Tibial nerve (tissue), 4 donors: ENCODE data around the gene RFNG. TPM values are rescaled to one million over a fixed set of nuclear protein-coding genes. Genes with fewer than 3 reads are reported as not detected.

Experiments
- DNase-seq, 2 donors: peaks; one replicate each; pipeline ENCODE4 v3.0.0-alpha.2; 2019; ENCODE audit warnings: low spot score in 2 of 2
- H3K27ac ChIP-seq, 4 donors: fragments of 200-600 bp; sonication (generic) in 3 of 4; one replicate each; pipeline ENCODE4 v1.5.1; 2017 to 2019; ENCODE audit warnings: mild to moderate bottlenecking in 1 of 4
- H3K27me3 ChIP-seq, 2 donors: fragments of 200-600 bp; sonication (generic) in 1 of 2; one replicate each; pipeline versions ENCODE4 v1.5.1 to v1.6.0; 2017 to 2019
- H3K36me3 ChIP-seq, 3 donors: fragments of 200-600 bp; sonication (generic); one replicate each; pipeline ENCODE4 v1.5.1; 2018 to 2019
- H3K4me1 ChIP-seq, 4 donors: fragments of 200-600 bp; sonication (generic) in 3 of 4; one replicate each; pipeline ENCODE4 v1.5.1; 2017 to 2019
- H3K4me3 ChIP-seq, 4 donors: fragments of 200-600 bp; sonication (generic) in 3 of 4; one replicate each; pipeline ENCODE4 v1.5.1; 2017 to 2019; ENCODE audit warnings: mild to moderate bottlenecking in 1 of 4, moderate library complexity in 1 of 4
- H3K9me3 ChIP-seq, 4 donors: fragments of 200-600 bp; sonication (generic) in 3 of 4; one replicate each; pipeline ENCODE4 v1.5.1; 2017 to 2019
- EP300 ChIP-seq, 2 donors: sonication (generic); formaldehyde crosslinking; IDR thresholded peaks; one replicate each; pipeline ENCODE4 v1.6.1; 2017; ENCODE audit warnings: antibody characterized with exemption in 2 of 2, mild to moderate bottlenecking in 1 of 2
- POLR2A ChIP-seq, 2 donors: fragments of 450-650 bp; IDR thresholded peaks; one replicate each; pipeline ENCODE4 v1.6.1; 2017; ENCODE audit warnings: antibody characterized with exemption in 2 of 2, mild to moderate bottlenecking in 2 of 2, moderate library complexity in 2 of 2
- WGBS, 2 donors: methylation state at CpG; one replicate each; pipeline ENCODE4 v1.1.5; 2018; 5-methylcytosine and 5-hydroxymethylcytosine counted together
- total RNA-seq, 4 donors: library from RNA; depleted of rRNA; stranded (reverse); fragments of >200 nt; gene quantifications; one replicate each; pipeline ENCODE4 v1.1.0, GENCODE V29; 2016
- TF ChIP-seq, protein P1 (sequence below), 5 experiments: fragments of 200-600 bp in 3 of 5; fragments of 450-650 bp in 2 of 5; sonication (generic) in 3 of 5; IDR thresholded peaks; one replicate each; pipeline ENCODE4 v1.5.1; 2016 to 2019; ENCODE audit warnings: antibody characterized with exemption in 5 of 5, mild to moderate bottlenecking in 3 of 5, moderate library complexity in 2 of 5

Gene RFNG
- total RNA-seq, 4 donors from 2014 or later = 43.5 to 70.2 (median 64.4) TPM

- Histone ChIP-seq H3K4me3 (no peak overlapping the region), H3K27me3 (no peaks in the 10 kb centered on the region), H3K9me3 (no peaks in the 10 kb centered on the region), H3K36me3 (peaks cover 0 to 100% (median 42%) of the 10 kb centered on the region in 3 donors), H3K4me1 (peaks cover 0 to 18% (median 3%) of the 10 kb centered on the region in 4 donors), H3K27ac (no peak overlapping the region)
- DNase-seq = no peak
- TF ChIP-seq, protein P1, sequence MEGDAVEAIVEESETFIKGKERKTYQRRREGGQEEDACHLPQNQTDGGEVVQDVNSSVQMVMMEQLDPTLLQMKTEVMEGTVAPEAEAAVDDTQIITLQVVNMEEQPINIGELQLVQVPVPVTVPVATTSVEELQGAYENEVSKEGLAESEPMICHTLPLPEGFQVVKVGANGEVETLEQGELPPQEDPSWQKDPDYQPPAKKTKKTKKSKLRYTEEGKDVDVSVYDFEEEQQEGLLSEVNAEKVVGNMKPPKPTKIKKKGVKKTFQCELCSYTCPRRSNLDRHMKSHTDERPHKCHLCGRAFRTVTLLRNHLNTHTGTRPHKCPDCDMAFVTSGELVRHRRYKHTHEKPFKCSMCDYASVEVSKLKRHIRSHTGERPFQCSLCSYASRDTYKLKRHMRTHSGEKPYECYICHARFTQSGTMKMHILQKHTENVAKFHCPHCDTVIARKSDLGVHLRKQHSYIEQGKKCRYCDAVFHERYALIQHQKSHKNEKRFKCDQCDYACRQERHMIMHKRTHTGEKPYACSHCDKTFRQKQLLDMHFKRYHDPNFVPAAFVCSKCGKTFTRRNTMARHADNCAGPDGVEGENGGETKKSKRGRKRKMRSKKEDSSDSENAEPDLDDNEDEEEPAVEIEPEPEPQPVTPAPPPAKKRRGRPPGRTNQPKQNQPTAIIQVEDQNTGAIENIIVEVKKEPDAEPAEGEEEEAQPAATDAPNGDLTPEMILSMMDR (IDR thresholded peaks at IDR 0.05) = no peak
- TF ChIP-seq EP300 (IDR thresholded peaks at IDR 0.05) (no peak), POLR2A (IDR thresholded peaks at IDR 0.05) (no peak)
- 79 to 88% methylated on average over 14 to 16 of the region's 17 CpGs for WGBS, 2 donors
Observed at GRCh38 chr17:82058230-82058854, 6.7 kb upstream of the RFNG start.

GRCh38 chr17:82056729-82057621 lies 5.4 kb upstream of the RFNG start:
- no peak overlapping the region for H3K4me3 ChIP-seq
- H3K9me3 ChIP-seq = no peaks in the 10 kb centered on the region
- H3K4me1 ChIP-seq = peaks cover 3 to 29% (median 14%) of the 10 kb centered on the region in 4 donors
- WGBS, 2 donors = 64 to 83% methylated on average over 10 to 21 of the region's 29 CpGs
- TF ChIP-seq, protein P1 (IDR thresholded peaks at IDR 0.05) = no peak
- no peak for TF ChIP-seq POLR2A (IDR thresholded peaks at IDR 0.05)
- no peak for TF ChIP-seq EP300 (IDR thresholded peaks at IDR 0.05)
- H3K36me3 ChIP-seq = peaks cover 0 to 90% (median 42%) of the 10 kb centered on the region in 3 donors
- H3K27ac ChIP-seq = no peak overlapping the region
- H3K27me3 ChIP-seq = no peaks in the 10 kb centered on the region
- no peak for DNase-seq

GRCh38 chr17:82055965-82056728 lies 4.5 kb upstream of the RFNG start:
- no peak for DNase-seq
- Histone ChIP-seq H3K4me1 (peaks cover 3 to 31% (median 14%) of the 10 kb centered on the region in 4 donors), H3K4me3 (no peak overlapping the region), H3K36me3 (peaks cover 0 to 82% (median 39%) of the 10 kb centered on the region in 3 donors), H3K9me3 (no peaks in the 10 kb centered on the region), H3K27ac (no peak overlapping the region), H3K27me3 (no peaks in the 10 kb centered on the region)
- no peak for TF ChIP-seq POLR2A (IDR thresholded peaks at IDR 0.05)
- TF ChIP-seq EP300 (IDR thresholded peaks at IDR 0.05) = no peak
- TF ChIP-seq, protein P1 (IDR thresholded peaks at IDR 0.05) = no peak
- WGBS, 2 donors = 89 to 91% methylated on average over 20 to 25 of the region's 28 CpGs

- no peak for DNase-seq
- TF ChIP-seq, protein P1 (IDR thresholded peaks at IDR 0.05) = no peak
- no peak for TF ChIP-seq POLR2A (IDR thresholded peaks at IDR 0.05)
- no peak for TF ChIP-seq EP300 (IDR thresholded peaks at IDR 0.05)
- no peak overlapping the region for H3K27ac ChIP-seq
- peaks cover 3 to 39% (median 18%) of the 10 kb centered on the region in 4 donors for H3K4me1 ChIP-seq
- no peak overlapping the region for H3K4me3 ChIP-seq
- H3K27me3 ChIP-seq = no peaks in the 10 kb centered on the region
- WGBS, 2 donors = 80 to 83% methylated on average over 21 to 22 of the region's 26 CpGs
- H3K36me3 ChIP-seq = peaks cover 0 to 76% (median 32%) of the 10 kb centered on the region in 3 donors
- H3K9me3 ChIP-seq = no peaks in the 10 kb centered on the region
Observed at GRCh38 chr17:82055023-82055964, 3.7 kb upstream of the RFNG start.
